Measurements from ENCODE around the gene LANCL3.
"Not testable (repeated sequence)": the region's sequence is repeated elsewhere in the genome, so short reads cannot be mapped to it uniquely, and the experiment has no call there.

Gene LANCL3

DNA sequence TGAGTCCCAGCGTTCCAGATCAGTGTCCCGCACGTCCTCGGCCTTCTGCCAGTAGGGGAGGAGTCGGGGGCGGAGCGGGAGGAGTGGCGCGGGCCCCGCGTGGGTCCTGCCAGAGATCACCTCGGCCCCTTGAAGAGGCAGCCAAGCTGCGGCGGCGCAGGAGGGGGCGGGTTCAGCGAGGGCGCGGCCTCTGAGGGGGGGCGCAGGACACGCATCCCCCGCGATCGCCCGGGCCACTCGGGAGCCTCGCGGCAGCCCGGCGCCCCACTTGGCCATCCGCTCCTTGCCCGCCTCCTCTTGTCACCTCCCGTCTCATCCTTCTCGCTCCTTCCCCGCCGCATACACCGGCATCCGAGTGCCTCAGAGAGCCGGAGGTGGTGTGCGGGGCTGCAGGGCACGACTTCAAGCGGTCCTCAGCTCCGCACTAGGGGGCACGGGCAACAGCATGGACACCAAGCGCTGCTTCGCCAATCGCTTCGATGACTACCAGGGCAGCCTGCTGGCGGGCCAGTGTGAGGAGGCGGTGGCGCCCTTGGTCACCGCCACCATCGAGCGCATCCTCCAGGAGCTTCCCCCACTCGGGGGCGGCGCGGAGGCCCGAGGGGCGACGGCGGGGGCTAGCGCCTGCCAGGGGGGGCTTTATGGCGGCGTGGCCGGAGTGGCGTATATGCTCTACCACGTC lies at the start of gene LANCL3:
LANCL3 (plus strand) TSS at position 236 of the 682 bp plus-strand sequence; CDS start at position 446, 210 bp downstream.
- not testable (repeated sequence) for DNase-seq

DNA sequence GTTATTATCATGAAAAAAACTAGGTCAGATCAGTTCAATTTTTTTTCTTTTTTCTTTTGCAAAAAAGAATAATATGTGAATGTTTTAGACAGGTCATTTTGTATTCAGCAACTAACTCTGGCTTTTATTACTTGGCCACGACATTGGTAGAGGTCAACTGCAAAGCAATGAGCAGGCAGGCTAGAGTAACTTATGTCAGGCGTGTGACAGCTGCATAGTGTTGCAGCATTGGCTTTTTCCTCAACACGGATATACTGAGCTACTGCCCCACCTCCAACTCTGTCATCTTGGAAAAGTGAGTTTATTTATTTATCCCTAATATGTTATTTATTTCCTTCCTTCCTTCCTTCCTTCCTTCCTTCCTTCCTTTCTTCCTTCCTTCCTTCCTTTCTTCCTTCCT lies 47.8 kb upstream of the LANCL3 start:
- DNase-seq = not testable (repeated sequence)

DNA sequence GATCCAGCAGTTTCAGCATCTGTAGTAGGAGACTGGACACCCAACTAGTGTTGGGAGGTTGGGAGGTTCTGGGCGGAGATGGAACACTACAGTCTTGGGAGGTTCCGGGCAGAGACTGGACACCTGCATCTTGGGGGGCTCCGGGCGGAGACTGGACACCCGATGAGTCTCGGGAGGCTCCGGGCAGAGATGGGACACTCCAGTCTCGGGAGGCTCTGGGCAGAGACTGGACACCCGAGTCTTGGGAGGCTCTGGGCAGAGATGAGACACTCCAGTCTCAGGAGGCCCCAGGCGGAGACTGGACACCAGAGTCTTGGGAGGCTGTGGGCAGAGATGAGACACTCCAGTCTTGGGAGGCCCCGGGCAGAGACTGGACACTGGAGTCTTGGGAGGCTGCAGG lies 29.5 kb upstream of the LANCL3 start:
- no peak for DNase-seq

DNA sequence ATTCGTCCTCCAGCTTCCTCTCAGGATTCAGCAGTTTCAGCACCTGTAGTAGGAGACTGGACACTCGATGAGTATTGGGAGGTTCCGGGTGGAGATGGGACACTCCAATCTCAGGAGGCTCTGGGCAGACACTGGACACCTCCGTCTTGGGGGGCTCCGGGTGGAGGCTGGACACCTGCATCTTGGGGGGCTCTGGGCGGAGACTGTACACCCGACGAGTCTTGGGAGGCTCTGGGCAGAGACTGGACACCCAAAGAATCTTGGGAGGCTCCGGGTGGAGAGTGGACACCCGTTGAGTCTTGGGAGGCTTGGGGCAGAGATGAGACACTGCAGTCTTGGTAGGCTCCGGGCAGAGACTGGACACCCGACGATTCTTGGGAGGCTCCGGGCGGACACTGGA lies 28.7 kb upstream of the LANCL3 start:
- DNase-seq = no peak

DNA sequence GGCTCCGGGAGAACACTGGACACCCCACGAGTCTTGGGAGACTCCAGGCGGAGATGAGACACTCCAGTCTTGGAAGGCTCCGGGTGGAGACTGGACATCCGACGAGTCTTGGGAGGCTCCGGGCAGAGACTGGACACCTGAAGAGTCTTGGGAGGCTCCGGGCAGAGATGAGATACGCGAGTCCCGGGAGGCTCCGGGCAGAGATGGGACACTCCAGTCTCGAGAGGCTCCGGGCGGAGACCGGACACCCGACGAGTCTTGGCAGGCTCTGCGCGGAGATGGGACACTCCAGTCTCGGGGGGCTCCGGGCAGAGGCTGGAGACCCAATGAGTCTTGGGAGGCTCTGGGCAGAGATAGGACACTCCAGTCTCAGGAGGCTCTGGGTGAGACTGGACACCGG lies 28.1 kb upstream of the LANCL3 start:
- no peak for DNase-seq

DNA sequence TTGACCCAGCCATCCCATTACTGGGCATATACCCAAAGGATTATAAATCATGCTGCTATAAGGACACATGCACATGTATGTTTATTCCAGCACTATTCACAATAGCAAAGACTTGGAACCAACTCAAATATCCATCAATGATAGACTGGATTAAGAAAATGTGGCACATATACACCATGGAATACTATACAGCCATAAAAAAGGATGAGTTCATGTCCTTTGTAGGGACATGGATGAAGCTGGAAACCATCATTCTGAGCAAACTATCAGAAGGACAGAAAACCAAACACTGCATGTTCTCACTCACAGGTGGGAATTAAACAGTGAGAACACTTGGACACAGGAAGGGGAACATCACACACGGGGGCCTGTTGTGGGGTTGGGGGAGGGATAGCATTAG lies 26.9 kb upstream of the LANCL3 start:
- not testable (repeated sequence) for DNase-seq

DNA sequence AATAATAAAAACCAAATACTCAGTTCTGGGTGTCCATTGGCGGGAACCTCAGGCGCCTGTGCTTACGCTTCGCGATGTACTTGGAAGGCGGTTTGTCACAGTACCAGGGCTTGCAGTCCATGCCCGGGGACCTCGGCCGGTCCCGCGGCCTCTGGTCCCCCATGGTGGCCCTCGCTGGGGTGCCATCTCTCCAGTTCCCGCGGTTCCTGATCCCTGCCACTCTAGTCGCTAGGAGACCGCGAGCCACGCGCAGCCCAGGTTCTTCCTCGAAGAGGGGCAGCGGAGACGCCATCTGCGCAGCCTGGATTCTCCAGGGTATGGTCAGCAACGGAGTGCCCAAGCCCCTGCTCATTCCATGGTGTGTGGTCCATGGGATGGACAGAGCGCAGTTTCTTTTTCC lies 26.4 kb upstream of the LANCL3 start:
- DNase-seq = no peak

DNA sequence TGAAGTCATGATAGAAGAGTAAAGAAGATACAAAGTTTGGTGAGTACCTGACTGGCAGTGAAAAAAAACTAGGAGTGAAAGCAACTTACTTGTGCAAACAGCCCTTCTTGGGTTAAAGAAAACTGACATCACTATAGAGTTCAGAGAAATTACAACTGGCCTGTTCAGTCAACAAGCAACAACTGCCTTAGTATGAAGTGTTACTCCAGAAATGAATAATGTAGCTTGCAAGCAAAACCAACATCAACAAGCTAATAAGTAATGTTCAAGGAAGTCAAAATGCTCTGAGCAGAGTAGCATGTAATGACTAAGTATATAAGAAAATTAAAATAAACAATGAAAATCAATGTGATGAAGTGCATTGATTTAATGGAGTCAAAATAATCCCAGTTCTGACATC lies 21.8 kb upstream of the LANCL3 start:
- not testable (repeated sequence) for DNase-seq

DNA sequence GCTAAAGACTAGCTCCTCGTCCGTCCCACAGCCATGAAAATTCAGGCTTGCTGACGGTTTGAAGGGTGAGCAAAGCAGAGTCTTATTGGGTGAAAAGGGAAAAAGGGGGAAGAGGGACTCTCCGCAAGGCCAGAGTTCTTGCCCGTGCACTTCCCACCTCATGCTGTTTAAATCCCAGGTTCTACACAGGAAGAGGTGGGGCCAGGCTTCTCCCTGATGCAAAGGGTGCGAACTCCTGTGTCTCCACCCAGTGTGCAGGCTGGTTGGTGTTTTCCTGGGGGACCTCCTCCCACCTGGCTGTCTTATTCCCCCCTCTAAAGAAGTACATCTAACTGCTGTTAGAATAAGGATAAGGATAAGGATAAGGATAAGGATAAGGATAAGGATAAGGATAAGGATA lies 18.0 kb upstream of the LANCL3 start:
- DNase-seq = no peak

DNA sequence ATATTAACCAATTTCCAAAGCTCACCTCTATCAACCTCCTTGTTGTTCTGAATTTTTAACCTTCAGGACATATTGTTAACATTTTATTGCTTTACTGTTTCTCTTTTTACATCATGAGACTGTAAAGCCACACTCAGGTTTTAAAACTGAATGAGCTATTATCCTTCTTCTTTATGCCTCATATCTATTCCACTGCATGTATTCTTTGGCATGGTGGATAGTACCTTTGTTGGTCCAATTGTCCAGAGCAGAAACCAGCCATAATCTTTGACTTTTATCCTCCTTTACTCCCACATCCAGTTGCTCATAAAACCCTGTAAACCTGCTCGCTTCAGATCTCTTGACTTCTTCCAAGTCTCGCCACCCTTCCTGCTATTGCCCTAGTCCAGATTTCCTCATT lies 6.2 kb upstream of the LANCL3 start:
- not testable (repeated sequence) for DNase-seq

DNA sequence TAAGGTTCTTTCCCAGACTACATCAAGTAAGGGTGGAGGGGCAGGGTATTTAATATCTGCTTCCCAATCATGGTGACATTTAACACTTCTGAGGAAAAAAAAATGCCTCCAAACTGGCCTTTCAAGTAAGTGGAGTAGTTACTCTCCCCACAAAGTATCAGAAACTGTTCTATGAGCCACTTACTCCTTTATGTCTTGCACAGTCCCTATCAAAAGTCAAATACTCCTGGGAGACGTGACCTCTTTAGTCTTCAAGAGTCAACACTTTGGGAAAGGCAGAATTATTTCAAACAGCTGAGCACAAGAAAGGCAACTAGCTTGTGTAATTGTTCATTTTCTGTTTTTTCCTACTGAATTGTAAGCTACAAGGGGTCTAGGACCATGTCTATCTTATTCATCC lies 1.1 kb upstream of the LANCL3 start:
- DNase-seq = not testable (repeated sequence)

DNA sequence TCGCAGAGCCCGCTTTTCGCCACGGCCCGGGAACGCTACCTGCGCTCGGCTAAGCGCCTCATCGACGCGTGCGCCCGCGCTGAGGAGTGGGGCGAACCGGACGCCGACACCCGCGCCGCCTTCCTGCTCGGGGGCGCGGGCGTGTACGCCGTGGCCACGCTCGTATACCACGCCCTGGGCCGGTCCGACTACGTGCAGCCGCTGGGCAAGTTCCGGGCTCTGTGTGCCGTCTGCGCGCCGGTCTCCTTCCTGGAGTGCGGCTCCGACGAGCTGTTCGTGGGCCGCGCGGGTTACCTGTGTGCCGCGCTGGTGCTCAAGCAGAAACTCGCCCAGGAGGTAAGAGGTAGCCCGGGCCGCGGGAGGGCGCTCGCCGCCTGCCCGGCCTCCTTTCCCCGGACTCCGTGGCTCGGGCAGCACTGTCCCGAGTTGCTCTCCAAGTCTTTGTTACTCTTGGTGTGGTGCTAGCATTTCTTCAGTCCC lies 687 bp downstream of the LANCL3 start:
- not testable (repeated sequence) for DNase-seq

DNA sequence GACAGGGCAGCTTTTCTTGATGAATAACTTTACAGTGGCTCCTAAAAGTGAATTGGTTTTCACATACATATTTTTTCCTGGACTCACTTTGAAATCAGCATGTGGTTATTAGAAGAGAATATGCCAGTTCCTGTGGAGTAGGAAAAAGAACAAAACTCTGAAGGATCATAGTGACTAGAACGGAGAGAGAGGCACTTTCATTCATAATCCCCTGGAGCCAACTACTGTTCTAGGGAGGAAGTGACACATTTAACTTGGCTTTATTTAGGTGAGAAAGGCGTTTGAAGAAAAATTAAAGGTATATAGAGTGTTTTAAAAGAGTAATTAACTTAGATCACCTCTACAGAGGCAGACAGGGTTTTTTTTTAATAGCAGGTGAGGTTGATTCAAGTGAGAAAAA lies 1.7 kb downstream of the LANCL3 start:
- DNase-seq = not testable (repeated sequence)

DNA sequence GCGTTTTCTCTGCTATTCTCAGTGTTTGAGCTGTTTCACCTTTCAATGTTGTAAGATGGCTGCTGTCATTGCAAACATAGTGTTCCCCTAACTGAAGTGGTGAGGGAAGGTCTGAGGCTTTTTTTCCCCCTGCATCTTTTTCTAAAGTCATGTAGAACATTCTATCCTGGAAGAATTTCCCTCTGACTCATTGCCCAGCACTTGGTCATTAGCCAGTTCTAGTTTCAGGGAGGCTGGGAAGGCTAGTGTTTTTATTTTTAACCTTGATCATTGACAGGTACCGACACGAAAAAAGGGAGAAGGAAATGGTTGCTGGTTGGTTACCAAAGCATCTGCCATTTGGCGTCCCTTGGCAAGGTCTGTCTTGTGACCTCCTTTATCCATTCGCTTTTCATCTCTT lies 6.6 kb downstream of the LANCL3 start:
- DNase-seq = no peak

DNA sequence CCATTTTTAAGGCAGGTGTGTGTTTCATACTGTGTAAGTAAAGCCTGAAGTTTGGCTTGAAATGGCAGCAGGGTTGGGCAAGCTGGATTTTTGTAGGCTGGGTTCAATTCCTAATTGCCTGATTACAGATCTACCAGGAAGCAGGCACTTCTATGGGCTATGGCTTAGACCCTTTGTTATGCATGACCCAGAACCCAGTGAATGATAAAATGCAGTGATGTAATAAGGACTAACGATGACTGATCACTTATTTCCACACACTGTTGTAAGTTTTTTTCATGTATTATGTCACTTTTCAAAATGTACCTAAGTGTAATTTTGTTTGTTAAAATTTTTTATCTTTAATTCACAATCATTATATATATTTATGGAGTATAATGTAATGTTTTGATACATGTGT lies 8.6 kb downstream of the LANCL3 start:
- DNase-seq = no peak

DNA sequence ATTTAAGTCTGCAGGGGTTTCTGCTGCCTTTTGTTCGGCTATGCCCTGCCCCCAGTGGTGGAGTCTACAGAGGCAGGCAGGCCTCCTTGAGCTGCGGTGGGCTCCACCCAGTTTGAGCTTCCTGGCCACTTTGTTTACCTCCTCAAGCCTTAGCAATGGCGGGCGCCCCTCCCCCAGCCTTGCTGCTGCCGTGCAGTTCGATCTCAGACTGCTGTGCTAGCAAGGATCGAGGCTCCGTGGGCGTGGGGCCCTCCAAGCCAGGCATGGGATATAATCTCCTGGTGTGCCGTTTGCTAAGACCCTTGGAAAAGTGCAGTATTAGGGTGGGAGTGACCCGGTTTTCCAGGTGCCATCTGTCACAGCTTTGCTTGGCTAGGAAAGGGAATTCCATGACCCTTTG lies 15.9 kb downstream of the LANCL3 start:
- DNase-seq = not testable (repeated sequence)

DNA sequence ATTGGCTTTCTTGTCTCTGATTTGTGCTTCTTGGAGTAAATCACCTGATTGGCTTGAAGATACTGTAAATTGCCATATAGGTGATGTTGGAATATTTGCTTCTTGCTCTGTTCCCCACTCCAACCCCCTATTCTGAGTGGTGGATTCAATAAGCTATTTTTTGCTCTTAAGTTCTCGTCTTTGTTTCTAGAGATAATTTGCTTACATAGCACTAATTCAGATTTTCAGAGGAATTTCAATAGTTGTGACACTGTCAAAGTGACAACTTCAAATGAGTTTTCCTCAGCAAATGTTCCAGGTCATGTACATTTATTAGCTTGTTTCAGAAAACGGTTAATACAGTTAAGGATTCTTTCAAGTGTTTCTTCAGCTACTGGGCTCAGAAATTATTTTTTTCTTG lies 18.6 kb downstream of the LANCL3 start:
- no peak for DNase-seq

DNA sequence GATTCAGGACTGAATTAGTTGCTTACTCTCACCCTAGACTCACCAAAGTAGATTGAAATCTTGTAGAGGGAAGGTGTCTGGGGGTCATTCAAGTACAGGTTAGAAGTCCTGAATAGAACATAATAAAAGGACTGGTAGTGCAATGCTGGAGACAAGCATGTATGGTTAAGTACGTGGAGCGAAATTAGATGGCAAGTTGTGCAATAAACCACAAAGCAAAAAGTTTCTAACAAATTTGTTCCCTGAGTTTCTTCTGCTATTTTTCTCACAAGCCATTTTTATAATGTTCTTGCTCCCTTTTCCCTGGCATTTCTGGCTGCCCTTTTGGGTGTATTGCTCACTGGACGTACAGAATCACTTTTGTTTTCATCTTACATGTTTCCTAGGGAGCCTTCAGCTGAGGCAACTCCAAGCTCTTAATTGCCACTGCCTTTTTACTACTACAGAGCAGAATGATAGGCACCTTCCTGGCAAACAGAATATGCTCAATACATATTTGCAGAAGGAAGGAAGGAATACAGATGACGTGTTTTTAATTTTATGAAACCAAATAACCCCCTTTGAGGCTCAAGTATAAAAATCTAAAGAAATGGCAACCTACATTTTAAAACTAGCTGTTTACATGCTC lies 23.4 kb downstream of the LANCL3 start:
- no peak for DNase-seq

DNA sequence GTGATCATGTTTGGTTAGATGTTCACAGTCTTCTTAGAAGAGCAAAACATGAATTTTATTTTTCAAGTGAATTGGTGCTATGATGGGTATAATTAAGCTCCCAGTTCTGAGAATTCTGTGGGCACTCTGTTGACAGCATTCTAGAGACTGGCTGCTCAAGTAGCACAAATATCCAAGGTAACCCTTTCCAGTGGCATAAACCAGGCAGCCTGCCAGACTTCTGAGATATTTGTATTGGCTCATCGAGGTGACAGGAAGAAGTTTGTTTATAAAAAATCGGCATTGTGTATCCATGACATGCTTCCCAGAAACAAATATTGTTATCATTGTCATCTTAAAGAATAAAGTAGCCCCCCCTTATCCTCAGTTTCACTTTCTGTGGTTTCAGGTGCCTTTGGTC lies 28.3 kb downstream of the LANCL3 start:
- no peak for DNase-seq

DNA sequence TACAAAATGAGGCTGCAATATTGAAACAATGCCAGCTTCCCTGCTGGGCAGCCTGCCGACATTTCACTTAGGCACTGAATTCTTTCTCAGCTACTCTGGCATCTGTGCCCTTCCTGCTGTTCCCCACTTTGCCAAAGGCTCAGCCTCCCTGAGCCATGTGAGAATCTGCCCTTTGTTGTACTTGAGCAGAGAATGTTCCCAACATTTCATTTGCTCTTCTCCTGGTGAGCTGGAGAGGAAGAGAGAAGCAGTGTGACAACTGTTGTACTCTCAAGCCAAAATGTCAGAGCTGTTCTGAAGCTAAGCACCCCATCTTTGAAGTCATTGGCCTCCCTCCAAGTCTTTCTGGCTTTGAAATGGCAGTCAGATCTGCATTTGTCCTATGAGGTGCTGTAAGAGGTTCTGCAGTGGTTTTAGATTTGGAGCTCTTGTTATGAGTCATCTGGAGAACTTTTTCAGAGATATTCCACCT lies 32.5 kb downstream of the LANCL3 start:
- DNase-seq = no peak

DNA sequence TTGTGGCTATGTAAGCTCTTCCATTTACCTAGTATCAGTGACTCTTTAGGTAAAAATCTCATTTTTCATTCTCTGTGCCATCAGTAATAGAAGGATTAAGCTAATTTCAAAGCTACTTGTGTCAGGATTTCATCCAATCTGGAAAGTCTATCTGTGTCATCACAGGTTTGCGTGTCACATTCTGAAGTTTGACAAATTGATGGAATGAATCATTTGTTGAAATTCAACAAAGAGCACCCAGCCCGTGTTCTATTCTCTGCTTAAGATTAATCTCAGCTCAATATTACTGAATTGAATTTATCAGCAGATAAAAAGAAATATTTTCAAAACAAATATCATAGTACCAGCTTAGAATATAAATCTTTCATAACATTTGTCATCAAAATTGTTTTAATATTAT lies 35.8 kb downstream of the LANCL3 start:
- DNase-seq = no peak

DNA sequence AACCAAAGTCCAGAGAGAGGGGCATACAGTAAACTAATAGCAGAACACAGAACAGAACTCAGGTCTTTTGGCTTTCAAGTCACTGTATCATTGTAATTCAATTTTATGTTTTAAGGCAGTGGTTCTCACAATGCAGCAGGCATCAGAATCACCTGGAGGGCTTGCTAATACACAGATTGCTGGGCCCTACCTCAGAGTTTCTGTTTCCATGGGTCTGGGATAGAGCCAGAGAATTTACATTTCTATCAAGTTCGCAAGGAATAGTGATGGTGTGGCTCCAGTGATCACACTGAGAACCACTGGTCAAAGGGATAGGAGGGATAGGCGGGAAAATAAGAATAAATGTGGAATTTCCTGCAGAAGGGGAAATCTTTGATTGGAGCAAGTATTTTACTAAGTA lies 36.7 kb downstream of the LANCL3 start:
- DNase-seq = no peak

DNA sequence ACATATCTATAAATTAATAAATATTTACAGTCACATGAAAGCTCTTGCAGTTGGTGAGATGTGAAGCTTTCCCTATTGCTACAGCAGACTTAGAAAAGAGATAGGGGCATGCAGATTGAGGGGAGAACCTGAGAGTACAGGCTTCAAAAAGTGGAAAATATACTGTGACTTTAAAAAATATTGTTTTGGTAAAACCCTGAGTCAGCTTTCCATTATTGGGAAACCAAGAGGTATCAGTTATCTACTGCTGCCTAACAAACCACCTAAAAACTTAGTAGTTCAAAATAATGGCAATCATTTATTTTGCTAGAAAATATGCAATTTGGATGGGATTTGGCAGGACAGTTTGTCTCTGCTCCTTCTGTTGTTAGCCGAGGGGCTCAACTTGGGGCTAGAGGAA lies 38.3 kb downstream of the LANCL3 start:
- no peak for DNase-seq

DNA sequence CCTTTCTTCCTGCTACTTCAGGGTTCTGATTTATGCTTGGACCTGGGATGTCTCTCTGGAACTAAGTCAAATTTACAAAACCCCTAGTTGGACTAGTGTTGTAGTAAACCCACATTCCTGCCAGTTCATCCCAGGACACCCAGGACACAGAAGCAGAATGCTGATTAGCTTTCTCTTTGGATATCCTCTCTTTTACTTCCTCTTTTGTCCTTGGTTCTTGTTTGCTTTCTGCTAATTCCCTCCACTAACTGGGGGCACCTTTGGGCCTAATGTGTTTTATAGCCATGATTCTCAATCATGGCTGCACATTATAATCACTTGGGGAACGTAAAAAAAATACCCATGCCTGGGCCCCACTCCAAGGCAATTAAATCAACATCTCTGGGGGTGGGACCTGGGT lies 42.5 kb downstream of the LANCL3 start:
- DNase-seq = no peak

DNA sequence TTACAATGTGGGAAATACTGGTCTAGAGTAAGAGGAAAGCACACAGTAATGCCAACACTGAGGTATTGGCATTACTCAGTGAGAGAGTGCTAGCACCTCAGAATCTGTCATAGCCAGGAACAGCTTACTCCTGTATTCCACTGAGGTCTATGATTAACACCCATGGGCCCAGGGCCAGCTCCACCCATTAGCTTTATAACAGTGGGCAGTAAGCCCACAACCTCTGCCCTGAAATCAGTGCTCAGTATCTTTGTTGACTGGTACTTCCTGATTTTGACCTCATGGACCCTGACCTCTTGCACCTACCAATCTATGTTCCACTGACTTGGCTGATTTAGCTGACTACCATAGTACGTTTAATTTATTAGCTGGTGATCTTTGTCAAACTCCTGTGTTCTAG lies 56.1 kb downstream of the LANCL3 start:
- no peak for DNase-seq

Data from NCI-H1436 treated with DMSO at 0.1 percent for 48 hours (cell line).